HG03558 (cell line): ENCODE data around the gene CCL11.

Experiments used
- ATAC-seq: cut with Tn5 transposase; IDR thresholded peaks from one replicate; pipeline ENCODE4 v1.9.1; 2021; ENCODE audit warnings: moderate number of reproducible peaks; ENCODE audit not compliant: unreplicated experiment; ENCODE audit errors: extremely low read depth

CCL11 gene

DNA sequence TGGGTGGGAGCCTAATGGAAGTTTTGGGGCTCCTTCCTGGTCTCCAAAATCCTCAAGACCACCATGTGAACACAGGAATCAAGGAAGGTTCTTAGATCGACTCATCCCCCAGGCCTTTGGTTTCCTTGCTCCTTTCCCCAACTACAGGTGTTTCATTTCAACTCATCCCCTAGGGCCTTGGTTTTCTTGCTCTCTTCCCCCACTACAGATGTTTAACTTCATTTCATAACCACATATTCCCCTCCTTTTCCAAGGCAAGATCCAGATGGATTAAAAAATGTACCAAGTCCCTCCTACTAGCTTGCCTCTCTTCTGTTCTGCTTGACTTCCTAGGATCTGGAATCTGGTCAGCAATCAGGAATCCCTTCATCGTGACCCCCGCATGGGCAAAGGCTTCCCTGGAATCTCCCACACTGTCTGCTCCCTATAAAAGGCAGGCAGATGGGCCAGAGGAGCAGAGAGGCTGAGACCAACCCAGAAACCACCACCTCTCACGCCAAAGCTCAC, at the start of gene CCL11:
CCL11 (plus strand) TSS at position 457 of the 507 bp plus-strand sequence. CDS start 67 bp downstream, outside the sequence.
- ATAC-seq: no peak

DNA sequence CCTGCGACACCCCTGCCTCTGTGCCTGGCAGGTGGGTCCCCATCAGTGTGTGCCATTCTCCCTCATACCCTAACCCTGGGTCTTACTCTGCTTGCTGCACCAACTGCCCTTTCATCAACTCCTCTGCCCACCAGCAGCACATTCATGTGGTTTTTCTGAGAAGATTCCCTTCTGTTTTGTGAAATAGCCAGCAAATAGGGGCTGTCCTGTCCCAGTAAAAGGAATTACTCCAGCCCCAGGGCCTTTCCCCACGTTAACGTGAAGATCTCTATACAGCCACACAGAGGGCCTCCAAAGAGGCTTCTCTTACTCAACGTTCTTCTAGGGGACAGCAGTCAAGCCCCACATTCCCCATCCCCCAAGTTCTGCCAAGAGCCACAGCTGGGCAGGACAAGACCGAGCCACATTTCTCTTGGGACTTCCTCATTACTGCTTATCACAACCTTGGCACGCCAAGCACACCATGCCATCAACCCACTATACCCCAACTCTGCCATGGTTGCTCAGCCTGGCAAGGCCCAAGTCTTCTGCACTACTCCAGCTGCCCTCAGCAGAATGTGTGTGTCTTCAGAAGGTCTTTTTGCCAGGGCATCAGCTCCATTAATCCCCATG, 49.2 kb upstream of the CCL11 start:
- ATAC-seq: no peak

DNA sequence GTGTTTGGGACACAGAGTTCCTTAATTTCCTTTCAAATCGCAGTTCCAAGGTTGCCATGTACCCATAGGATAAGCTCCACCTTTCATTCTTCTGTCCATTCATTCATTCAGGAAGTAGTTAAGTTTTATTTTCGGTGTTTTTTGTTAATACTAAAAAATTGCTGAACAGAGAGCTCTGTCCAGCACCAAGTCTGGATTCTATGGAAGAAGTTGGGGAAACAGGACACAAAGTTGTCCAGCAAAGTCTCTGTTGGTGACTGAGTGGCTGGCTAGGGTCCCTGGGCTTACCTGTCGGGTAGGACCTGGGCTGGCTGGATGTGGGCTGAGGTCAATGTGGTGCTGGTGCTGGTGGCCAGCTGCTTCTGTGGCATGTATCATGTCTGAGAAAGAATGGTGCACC, 48.1 kb upstream of the CCL11 start:
- no peak for ATAC-seq

DNA sequence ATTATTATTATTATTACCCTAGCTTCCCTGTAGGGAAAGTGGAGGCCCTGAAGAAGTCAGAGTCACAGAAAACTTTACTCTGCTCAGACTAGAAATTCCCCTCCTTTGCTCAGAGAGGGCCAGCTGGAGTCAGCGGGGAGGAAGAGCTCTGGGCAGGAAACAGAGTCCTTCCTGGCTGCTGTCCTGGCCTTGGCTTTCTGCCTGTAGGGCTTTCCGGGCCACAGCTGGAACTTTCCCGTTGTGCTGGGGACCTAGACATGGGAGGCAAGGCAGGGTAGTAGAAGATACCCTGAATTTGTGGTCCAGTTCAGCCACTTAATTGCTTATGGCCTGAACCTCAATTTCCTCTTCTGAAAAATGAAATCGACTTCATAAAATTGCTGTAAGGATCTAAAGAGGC, 44.5 kb upstream of the CCL11 start:
- ATAC-seq: no peak

DNA sequence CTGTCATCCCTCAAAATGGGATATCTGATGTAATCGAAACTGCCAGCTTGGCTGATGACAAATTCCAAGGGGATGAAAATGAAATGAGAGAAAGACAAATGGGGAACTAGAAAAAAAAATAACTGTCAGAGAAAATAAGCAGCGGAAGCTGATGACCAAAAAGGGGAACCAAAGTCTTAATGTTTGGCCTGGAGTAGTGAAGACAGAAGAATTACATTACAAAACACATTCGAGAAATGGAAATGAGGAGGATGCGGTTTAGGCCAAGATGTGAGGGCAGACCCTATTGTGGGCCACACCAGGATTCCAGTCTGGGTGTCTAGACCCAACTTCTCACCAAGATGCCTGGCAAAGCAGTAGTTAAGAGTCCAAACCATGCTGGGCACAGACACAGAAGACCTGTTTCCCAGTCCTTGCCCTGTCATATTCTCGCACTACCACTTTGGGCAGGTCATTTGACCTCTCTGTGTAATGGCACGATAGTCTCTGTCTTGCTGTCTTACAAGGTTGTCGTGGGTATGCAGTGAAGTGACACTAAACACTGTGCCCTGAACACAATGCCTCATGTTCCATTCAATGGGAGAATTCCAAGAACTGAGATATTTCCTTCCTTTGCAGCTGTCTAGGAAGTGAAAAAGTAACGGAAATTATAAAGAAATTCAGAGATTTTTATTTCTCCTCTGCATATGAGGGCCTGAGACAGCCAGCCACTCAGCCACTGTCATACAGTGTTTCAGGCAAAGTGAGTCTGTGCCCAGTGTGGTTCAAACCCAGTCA, 42.8 kb upstream of the CCL11 start:
- no peak for ATAC-seq

DNA sequence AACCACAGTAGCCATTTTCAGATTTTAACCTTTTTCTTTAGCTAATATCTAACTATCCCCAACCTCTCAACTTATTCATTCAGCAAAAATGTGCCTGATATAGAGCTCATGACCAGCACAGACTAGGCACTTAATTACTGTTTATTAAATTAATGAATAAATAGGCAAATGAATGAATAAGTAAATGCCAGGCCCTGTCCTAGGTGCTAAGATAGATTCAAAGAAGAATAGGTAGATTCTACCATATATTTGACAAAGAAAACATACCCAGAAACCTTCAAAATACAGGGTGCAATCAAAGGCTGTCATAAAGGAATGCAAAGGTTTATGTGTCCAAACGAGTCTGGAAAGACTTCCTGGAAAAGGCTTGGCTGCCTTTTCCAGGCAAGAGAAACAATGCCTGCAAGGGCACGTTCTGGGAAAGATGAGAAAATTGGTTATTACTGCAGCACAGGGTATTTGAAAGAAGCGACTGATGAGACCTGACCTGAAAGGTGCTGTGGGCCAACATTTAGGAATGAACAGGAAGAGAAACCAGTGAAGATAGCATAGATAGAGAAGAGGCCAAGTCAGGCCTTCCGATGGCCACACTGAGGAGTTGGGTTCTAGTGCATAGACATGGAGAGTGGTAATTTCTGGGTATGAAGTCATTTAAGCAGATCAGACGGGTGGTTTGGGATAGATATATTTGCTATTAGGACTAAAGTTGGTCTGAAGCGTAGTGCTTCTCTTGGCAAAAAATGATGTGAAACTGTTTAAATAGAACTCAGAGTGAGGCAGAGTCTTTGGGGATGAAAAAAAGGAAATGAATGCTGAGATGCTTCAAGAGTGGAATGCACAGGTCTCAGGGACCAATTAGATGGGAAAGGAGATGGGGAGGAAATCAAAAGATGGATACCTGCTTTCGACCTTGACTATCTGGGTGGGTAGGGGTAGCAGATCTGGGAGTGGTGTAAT, 41.9 kb upstream of the CCL11 start:
- ATAC-seq: no peak

DNA sequence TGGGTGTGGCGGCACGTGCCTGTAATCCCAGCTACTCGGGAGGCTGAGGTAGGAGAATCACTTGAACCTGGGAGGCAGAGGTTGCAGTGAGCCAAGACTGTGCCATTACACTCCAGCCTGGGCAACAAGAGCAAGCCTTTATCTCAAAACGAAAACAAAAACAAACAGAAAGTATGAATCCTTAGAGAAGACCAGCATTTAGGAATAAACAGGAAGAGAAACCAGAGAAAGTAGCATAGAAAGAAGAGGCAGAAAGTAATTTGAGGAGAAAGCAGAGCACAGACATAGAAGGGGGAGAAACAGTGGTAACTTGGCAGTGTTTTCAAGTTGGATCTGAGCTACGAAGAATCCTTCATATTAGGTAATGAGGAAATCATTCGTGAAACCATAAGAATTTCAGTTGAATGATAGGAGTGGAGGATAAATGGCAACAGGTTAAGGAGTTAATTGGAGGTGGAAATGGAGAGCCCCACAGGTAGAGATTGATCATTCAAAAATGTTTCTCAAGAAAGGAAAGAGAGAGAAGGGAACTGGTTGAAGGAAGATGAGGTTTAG, 40.1 kb upstream of the CCL11 start:
- ATAC-seq: no peak

DNA sequence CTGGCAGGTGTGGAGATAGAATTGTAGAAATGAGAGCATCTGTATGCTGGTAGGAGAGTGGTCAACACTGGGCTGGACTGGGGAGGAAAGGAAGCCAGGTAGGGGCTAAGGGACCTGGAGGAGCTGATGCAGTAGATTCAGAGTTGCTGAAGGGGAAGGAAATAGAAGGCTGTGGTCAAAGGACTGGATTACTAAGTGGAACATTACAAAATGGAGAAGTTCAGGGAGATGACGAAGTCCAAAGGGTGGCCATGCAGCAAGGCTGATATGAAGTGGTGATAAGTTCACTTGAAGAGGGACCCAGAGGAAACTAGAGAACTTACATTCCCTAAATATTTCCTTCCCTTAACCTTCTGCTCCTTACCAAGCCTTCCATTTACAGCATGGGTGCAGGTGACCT, 39.1 kb upstream of the CCL11 start:
- no peak for ATAC-seq

DNA sequence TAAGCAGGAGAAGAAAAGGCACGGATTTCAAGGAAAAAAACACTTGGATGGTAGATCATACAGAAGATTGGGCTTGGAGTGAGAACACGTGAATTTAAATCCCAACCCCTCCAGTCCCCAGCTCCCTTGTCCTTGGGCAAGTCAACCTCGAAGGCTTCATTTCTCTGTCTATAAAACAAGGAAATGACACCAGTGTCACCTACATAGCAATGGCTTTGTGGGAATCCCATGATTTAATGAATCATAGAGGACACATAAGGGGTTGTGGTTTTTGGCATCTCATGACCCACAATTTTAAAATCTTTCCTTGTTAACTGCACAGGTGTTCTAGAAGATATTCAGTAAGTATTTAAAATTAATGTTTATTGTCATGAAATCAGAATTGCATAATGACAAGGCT, 38.7 kb upstream of the CCL11 start:
- no peak for ATAC-seq

DNA sequence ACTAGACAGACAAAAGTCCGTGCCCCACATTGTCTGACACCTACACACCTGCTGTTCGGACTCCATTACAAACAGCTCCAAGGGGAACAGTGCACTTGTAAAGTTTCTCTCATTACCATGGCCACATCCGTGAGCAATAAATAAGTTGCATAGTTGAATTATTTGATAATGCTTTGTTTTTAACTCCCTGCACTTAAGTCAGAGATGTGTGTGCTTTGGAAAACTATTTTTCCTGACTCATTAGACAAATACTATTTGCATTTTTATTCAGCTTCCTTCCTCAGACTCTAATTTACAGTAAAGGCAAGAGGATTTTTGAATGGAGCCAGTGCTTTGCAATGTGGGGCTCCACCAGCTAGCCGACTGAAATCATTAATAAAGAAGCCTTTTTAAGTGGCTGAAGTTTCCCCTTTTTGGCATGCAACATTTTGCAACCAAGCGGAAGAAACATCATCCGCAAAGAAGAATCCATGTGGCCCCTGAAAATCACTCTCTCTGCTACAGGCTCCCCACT, 37.0 kb upstream of the CCL11 start:
- no peak for ATAC-seq

DNA sequence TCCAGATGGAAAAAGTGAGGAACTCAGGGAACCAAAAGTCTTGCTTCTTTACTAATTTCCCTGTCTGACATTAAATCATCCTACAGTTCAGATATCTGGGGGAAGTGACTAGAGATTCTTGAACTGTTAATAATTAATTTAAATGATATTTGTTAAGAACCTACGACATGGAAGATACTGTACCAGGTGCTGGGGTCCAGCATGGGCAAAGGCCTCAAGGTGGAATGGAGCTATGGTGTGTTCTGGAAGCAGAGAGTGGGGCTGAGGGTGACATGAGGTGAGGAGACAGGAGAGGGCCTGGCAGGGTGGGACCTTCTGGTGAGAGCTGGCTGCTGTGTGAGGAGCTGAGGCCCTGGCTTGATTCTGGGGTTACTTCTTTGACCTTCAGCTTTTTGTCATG, 36.5 kb upstream of the CCL11 start:
- no peak for ATAC-seq

DNA sequence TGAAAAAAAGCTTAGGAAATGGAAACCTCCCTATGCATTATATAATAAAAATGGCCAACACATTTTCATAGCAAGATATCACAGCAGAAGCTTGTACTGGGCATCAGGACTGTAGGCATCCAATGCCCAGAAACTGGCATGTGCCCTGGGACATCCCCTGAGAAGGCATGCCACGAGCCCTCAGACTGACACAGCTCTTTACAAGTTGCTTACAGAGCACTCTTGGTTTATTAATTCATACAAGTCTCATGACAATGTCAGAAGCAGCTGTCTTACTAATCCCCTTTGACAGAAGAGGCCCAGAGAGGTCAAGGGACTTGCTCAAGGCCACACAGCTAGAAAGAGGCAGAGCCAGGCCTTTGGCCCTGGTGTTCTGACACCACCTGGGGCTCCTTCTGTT, 36.1 kb upstream of the CCL11 start:
- ATAC-seq: no peak

DNA sequence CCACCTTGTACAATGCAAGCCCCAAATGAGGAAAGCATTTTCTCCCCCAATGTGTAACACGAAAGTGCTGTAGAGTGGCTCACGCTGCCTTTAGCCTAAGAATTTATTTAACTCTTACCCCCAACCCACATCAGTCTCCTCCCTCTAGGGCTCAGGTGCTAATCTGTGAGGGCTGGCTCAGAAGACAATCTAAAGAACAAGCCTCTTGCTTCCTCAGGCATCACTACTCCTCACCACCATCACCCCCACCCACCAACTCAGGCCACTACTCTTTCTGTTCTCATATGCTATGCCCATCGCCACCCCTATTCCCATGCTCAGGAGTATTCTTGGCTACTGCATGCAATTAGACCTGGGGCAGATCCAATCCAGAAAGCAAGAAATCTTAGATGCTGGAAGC, 34.4 kb upstream of the CCL11 start:
- ATAC-seq: no peak

DNA sequence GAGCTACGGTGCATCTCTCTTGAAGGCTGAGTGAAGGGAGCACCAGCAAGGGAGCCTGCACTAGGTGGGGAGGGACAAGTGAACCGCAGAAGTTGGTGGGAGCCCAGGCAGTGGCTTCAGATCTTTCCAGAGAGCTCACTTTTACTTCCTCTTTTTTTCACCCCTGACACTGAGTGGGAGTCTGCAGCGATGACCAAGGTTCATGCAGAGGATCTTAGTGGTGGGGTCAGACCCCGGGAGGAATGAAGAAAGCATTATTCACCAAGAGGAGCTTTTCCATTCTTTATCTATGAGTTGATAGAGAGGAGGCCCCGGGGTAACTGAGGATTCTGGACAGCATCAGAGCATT, 33.5 kb upstream of the CCL11 start:
- no peak for ATAC-seq

DNA sequence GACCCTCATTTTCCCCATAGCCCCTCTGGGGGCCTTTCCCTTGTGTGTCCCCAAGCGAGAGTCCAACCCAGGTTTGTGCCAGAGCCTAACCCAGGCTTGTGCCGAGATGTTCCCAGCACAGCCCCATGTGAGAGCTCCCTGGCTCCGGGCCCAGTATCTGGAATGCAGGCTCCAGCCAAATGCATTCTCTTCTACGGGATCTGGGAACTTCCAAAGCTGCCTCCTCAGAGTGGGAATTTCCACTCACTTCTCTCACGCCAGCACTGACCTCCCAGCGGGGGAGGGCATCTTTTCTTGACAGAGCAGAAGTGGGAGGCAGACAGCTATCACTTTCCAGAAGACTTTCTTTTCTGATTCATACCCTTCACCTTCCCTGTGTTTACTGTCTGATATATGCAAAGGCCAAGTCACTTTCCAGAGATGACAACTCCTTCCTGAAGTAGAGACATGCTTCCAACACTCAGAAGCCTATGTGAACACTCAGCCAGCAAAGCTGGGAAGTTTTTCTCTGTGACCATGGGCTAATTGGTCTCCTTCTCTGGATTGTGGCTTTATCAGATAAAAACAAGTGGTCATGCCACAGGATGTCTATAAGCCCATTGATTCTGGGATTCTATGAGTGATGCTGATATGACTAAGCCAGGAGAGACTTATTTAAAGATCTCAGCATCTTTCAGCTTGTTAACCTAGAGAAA, 33.0 kb upstream of the CCL11 start:
- no peak for ATAC-seq

DNA sequence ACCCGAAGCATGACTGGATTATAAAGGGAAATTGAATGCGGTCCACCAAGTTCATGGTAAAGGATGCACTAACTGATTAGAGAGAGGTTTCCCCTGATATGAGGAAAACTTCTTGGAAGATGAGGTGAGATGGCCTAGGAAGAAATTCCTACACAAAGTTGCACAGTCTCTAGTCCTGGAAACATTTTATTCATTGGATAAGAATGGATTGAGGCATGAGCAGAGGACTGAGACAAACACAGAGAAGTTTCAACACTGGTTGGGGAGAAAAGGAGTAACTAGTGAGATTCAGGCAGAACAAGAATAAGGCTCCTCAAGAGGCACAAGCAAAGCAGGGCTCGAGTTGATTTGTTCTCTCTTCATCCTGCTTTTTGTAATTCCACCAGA, 32.4 kb upstream of the CCL11 start:
- no peak for ATAC-seq

DNA sequence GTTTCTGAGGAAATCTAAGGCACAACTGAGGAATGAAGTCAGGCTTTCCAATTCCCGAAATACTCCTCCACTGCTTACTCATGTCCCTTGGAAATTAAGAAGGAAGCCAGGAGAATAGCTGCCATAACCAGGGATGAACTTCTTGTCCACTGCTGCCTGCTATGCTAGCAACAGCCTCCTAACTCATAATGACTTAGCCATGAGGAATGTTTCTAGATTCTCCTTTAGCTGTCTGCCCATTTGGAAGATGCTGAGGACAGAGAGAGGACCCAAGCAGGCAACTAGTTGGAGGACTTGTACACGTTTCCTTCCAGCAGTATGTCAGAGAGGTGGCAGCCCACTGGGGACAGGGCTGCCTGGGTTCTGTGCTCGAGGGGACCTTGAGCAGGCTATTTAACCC, 31.4 kb upstream of the CCL11 start:
- no peak for ATAC-seq

DNA sequence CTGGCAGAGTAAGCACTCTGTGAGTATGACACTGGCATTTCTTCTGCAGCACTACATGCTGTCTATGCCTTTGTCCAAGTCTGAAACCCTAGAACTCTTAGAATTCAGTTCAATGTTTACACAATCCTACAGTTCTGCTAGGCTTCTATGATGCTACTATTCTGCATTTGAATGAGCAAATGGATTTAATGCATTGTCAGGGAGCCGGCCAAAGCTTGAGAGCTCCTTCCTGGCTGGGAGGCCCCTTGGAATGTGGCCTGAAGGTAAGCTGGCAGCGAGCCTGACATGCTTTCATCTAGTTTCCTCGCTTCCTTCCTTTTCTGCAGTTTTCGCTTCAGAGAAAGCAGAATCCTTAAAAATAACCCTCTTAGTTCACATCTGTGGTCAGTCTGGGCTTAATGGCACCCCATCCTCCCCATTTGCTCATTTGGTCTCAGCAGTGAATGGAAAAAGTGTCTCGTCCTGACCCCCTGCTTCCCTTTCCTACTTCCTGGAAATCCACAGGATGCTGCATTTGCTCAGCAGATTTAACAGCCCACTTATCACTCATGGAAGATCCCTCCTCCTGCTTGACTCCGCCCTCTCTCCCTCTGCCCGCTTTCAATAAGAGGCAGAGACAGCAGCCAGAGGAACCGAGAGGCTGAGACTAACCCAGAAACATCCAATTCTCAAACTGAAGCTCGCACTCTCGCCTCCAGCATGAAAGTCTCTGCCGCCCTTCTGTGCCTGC, 30.7 kb upstream of the CCL11 start, which contains the start of gene CCL2:
CCL2 (plus strand) TSS at position 635 of the 730 bp plus-strand sequence; CDS start at position 700, 65 bp downstream.
- no peak for ATAC-seq

DNA sequence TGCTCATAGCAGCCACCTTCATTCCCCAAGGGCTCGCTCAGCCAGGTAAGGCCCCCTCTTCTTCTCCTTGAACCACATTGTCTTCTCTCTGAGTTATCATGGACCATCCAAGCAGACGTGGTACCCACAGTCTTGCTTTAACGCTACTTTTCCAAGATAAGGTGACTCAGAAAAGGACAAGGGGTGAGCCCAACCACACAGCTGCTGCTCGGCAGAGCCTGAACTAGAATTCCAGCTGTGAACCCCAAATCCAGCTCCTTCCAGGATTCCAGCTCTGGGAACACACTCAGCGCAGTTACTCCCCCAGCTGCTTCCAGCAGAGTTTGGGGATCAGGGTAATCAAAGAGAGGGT, 30.2 kb upstream of the CCL11 start:
- ATAC-seq: no peak
